ENCODE results near the gene FGF14.

- TF ChIP-seq, protein P1, sequence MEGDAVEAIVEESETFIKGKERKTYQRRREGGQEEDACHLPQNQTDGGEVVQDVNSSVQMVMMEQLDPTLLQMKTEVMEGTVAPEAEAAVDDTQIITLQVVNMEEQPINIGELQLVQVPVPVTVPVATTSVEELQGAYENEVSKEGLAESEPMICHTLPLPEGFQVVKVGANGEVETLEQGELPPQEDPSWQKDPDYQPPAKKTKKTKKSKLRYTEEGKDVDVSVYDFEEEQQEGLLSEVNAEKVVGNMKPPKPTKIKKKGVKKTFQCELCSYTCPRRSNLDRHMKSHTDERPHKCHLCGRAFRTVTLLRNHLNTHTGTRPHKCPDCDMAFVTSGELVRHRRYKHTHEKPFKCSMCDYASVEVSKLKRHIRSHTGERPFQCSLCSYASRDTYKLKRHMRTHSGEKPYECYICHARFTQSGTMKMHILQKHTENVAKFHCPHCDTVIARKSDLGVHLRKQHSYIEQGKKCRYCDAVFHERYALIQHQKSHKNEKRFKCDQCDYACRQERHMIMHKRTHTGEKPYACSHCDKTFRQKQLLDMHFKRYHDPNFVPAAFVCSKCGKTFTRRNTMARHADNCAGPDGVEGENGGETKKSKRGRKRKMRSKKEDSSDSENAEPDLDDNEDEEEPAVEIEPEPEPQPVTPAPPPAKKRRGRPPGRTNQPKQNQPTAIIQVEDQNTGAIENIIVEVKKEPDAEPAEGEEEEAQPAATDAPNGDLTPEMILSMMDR (conservative IDR thresholded peaks at IDR 0.05): no peak
- TF ChIP-seq ZFX (IDR thresholded peaks at IDR 0.05): no peak
Observed at GRCh38 chr13:101880581-101880980, 521.3 kb downstream of the FGF14 start.

Measured in C4-2B (cell line).